LNCAP (cell line): ENCODE results near the gene ACKR1.

Experiments used
- TF ChIP-seq, protein P1 (sequence below): fragments of 450-650 bp; IDR thresholded peaks from 2 replicates; pipeline ENCODE4 v1.5.1; 2017; ENCODE audit warnings: mild to moderate bottlenecking

The ACKR1 gene

DNA sequence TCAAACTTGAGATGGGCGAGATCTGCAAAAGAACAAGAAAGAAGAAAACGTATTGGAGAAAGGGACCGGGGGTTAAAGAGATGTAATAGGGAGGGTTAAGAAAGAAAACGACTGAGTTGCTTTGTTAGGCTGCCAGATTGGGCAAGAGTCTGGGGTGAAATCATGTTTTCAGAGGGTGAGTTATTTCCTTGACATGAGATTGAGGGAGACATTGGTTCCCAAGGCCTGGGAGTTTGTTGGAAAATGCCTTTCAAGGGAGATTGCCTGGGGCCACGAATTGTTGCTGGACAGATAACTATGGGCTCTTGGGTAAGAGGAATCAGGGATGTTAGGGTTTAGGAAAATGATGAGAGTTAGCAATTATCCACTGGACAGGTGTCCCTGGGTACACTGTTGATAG is 34.0 kb upstream of the ACKR1 start:
- TF ChIP-seq, protein P1, sequence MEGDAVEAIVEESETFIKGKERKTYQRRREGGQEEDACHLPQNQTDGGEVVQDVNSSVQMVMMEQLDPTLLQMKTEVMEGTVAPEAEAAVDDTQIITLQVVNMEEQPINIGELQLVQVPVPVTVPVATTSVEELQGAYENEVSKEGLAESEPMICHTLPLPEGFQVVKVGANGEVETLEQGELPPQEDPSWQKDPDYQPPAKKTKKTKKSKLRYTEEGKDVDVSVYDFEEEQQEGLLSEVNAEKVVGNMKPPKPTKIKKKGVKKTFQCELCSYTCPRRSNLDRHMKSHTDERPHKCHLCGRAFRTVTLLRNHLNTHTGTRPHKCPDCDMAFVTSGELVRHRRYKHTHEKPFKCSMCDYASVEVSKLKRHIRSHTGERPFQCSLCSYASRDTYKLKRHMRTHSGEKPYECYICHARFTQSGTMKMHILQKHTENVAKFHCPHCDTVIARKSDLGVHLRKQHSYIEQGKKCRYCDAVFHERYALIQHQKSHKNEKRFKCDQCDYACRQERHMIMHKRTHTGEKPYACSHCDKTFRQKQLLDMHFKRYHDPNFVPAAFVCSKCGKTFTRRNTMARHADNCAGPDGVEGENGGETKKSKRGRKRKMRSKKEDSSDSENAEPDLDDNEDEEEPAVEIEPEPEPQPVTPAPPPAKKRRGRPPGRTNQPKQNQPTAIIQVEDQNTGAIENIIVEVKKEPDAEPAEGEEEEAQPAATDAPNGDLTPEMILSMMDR = no peak

DNA sequence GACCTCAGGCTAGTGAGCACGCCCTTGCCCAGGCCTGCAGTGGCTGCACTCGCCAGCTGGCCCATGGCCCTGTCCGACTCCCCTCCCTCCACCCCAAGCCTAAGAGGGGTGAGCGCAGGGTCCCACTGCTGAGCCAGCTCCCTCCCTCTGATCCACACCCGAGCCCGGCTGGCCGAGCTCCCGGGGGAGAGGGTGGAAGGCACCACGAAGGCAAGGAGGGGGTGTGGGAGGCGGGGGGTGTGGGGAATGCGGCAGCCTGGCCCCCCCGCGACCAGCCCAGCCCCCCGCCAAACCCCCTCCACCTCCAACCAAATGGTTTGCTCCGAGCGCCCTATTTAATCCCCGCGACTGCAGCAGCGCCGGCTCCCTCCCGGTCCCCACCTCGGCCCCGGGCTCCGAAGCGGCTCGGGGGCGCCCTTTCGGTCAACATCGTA is 33.4 kb upstream of the ACKR1 start, which contains the start of gene CADM3:
TSS of gene CADM3 (plus strand) at position 362 of the 434 bp plus-strand sequence. CDS start 151 bp downstream, outside the sequence.
- TF ChIP-seq, protein P1 = no peak

DNA sequence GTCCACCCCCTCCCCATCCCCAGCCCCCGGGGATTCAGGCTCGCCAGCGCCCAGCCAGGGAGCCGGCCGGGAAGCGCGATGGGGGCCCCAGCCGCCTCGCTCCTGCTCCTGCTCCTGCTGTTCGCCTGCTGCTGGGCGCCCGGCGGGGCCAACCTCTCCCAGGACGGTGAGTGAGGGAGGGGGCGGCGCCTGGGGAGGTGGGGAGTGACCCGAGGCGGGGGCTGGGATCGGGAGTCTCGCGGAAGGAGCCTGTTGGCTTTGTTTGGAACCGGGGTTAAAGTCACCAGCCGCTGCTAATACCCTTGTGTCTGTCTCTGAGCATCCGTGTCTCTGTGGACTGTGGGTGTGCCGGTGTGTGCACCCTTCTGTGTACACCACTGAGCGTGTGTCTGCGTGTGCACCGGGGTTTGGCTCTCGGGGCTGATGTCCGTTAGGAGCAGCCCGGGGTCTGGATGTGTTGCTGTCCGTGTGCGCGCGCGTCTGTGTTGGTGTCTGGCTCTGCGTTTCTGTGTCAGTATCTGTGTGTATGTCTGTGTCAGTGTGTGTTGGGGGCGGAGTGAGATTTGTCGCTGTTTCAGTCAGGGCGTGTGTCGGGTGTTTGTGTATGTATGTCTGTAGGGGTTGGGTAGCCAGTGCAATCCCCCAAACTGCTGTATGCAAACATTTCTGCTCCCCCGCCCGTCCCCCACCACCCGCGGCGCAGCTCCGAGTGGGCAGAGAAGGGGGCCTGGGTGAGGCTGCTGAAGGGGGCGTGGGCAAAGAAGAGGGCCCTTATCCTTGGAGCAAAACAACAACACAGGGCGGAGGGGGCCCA is 32.8 kb upstream of the ACKR1 start:
- TF ChIP-seq, protein P1 = no peak

DNA sequence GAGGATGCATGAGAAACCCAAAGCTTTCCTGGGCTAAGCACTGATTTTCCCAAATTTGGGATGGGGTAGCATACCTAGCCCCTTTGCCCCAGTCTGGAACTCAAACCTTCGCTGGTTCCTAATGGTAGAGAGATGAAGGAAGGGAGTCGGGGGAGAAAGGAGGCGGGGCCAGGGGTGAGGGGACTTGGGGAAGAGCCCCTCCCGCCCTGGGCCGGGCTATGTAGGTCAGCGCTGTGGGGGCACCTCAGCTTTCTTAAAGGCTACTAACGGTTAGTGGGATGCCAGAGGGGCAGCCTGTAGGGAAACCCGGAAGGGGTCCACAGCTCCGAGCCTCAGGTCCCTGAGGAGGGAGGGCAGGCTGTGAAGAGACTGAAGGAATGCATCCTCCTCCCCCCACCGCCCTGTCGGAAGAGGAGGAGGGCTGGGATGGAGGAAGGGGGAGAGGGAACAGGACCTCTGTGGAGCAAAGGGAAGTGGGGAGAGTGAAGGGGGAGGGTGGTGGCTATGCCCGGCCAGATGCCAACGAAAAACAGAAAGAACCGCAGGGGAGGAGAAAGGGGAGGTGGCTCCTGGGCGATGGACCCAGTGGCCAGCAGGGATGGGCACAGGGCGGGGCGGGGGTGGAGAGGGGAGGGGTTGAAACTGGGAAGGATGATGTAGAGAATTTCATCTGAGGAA is 31.9 kb upstream of the ACKR1 start:
- TF ChIP-seq, protein P1 = no peak

DNA sequence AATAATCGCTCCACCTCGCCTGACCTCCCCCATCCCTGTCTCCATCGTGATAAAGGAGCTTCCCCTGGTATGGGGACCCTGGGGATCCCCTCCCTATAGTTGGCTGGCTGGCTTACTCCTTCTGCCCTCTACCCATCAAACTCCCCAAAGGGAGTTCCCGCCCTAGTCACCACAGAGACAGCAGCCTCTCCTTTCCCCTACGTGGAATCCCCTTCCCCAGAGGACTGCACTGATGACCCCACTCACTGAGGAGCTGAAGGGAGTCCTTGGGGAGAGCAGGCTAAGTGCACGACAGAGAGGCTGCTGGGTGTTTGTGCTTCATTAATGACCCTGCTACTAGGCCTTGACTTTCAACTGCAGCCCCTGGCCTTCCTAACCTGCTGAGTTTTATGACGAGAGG is 31.4 kb upstream of the ACKR1 start:
- TF ChIP-seq, protein P1 = no peak

GRCh38 chr1:159175571-159175970 is 29.1 kb upstream of the ACKR1 start:
- TF ChIP-seq, protein P1 = no peak

GRCh38 chr1:159177272-159177907 is 27.3 kb upstream of the ACKR1 start:
- TF ChIP-seq, protein P1 = no peak
